ENCODE data around the gene TRAK1.
"Not testable (repeated sequence)": the region's sequence is repeated elsewhere in the genome, so short reads cannot be mapped to it uniquely, and the experiment has no call there.

Gene TRAK1

DNA sequence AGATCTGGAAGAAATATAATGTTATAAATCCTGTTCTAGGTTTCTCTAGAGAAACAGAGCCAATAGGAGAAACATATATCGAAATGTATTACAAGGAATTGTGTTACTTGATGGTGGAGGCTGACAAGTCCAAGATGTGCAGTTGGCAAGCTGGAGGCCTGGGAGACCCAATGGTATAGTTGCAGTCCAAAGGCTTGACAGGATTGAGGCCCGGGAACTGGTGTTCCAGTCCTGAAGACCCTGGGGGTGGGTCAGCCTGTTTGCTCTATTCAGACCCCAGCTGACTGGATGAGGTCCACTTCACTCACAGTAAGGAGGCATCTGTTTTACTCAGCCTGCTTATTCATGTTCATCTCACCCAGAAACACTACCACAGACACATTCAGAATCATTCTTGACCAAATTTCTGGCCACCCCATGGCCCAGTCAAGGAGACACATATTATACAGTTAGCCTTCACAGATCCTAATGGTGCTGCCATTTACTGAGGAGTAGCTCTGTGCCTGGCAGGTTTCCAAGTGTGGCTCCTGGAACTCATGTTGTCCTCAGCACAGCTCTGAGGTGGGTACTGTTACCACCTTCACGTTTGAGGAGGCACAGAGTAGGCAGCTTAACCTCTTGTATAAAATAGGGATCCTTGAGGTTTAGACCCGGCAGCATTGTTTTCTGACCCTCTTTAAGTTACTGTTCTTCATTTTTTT, 3.7 kb downstream of the TRAK1 start:
- in situ Hi-C loops (cut with MboI; ENCODE audit: low sequenced_read_pairs) = loop anchor here (25.0 kb wide), 1 partner anchor 183 kb away; no protein-coding TSS in a partner anchor

DNA sequence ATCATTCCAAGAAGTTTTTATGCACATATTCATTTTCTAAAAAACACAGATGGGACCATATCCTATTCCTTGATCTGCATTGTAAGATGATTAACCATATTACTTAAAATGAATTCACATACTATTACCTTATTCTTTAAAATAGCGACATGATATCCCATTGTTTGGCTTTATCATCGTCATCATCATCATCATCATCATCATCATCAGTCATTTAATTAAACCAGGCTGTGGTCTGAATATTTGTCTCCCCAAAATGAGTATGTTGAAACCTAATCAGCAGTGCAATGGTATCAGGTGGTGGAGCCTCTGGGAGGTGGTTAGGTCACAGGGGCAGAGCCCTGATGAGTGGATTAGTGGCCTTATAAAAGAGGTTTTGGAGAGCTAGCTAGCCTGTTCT, 4.4 kb downstream of the TRAK1 start:
- in situ Hi-C loops (cut with MboI; ENCODE audit: low sequenced_read_pairs) = loop anchor here (25.0 kb wide), 1 partner anchor 183 kb away; no protein-coding TSS in a partner anchor

DNA sequence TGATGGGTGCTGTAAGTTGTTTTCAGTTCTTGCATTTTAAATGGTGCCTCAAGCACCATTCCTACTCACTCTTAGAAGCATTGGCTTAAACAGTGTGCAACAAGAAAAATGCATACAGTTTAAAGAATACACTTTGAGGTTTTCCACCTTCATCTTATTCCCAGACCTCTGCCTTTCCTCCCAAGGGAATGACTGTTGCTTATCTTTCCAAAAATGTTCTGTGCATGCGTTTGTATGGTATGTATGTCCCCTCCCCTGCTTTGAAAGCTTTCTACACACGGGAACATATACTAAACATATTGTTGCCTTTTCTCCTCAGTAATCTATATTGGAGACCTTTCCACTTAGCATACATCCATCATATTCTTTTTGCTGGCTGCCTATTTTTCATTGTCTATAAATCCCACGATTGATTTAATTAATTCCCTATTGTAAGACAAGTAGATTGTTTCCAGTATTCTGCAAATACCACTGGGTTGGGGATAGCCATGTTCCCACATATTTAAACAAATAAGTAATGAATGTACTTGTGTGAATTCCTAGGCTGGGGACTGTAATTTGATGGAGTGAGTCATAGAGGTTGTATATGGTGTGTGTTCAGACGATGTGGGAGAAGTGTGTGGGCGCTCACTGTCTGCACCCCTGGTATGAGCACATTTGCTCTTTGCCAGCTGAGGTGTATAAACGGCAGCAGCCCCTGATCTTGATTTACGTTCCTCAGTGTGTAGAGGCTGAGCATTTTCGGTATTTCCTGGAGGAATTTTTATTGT, 5.8 kb downstream of the TRAK1 start:
- in situ Hi-C loops (cut with MboI; ENCODE audit: low sequenced_read_pairs) = loop anchor here (25.0 kb wide), 1 partner anchor 185 kb away; no protein-coding TSS in a partner anchor

DNA sequence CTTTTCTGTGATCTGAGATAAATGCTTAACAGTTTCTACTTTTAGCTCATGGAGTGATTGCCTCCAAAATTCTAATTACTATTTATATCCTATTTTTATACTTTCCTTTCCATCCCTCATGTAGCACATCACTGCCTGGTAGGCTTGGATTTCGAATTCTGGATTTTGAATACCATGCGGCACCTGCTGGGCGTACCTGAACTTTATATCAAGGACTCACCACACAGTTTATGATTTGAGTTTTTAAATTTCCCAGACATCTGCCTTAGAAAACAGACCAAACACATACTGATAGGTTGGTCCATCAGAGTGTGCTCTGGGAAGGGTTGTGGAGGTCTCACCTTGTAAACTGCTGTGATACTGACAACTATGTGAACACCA, 6.4 kb downstream of the TRAK1 start:
- in situ Hi-C loops (cut with MboI; ENCODE audit: low sequenced_read_pairs) = loop anchor here (25.0 kb wide), 1 partner anchor 185 kb away; no protein-coding TSS in a partner anchor

DNA sequence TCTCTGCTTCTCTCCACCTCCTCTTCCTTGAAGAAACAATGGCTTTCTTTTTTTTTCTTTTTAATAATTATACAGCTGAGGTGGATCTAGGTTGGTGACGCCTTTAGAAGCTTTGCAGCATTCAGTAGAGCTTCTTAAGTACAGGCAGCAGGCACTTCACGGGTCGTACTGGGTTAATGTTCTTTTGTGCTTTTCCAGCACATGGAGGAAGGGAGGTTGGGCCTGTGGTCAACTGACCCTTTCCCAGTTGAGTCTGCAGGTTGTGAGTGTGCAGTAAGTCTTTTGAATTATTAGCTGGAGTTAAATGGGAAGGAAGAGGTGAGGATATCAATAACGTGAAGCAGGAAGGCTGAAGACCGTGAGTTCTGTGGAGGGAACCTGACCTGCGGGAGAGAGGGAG, 7.0 kb downstream of the TRAK1 start:
- in situ Hi-C loops (cut with MboI; ENCODE audit: low sequenced_read_pairs) = loop anchor here (25.0 kb wide), 1 partner anchor 186 kb away; no protein-coding TSS in a partner anchor

DNA sequence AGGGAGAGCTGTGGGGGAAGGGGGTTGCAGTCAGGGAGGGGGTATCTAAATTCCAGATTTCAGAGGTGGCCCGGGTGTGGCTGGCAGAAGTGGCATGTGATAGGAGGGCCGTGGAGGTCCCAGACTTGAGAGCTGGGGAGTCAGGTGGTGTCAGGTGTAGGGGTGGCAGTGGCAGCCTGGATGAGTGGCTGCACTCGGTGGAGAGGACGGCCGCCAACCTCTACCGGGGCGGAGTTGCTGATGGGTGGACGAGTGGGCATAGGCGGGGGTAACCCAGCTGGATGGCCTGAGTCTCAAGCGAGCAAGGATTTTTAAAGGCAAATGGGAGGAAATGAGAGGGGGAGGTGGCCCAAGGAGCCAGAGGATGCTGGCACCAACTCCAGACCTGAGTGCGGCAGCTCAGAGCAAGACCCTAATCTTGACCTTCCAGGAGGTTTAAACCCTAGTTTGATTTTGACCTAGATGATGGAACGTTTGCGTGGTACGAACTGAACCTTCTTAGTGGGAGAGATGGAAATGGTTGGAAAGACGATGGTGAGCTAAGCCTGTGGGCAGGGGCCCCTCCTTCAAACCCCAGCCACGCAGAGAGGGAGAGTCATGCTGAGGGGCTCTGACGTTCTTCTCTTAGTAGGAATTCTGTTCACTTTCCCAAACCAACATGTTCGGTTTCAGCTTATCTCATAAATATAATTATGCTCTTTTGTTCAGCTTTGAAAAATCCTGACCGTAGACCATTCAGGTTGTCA, 8.0 kb downstream of the TRAK1 start:
- in situ Hi-C loops (cut with MboI; ENCODE audit: low sequenced_read_pairs) = loop anchor here (25.0 kb wide), 1 partner anchor 187 kb away; no protein-coding TSS in a partner anchor

DNA sequence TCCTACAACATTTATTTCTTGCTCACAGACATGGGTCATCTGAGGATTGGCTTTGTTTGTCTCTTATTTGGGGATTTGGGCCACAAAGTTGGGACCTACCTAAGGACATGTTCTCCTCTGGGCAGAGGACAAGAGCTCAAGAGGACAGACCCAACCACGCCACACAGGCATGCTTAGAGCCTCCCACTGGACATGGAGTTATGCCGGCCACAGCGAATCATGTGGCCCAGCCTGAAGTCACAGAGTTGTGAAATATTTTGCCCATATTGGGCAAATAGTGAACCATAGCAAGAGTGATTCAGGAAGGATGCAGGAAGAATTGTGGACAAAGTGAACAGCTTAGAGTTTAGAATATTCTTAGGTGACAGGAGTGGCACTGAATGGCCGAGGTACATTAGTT, 9.9 kb downstream of the TRAK1 start:
- in situ Hi-C loops (cut with MboI; ENCODE audit: low sequenced_read_pairs) = no loop called here

DNA sequence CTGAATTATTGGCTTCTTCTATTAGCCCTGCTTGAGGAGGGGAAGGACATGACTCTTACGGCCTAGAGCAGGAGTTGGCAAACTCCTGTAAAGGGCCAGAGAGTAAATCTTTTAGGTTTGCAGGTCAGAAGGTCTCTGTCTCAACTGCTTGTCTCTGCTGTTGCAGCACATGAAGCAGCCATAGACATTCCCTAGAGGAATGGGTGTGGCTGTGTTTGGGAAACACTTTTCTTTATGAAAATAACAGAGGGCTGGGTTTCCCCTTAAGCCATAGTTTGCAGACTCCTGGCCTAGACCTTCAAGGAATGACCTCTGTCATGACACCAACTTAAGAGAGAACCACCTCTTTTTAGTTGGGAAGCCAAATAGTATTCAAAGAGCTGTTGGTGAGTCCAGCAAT, 10.3 kb downstream of the TRAK1 start:
- in situ Hi-C loops (cut with MboI; ENCODE audit: low sequenced_read_pairs) = no loop called here

DNA sequence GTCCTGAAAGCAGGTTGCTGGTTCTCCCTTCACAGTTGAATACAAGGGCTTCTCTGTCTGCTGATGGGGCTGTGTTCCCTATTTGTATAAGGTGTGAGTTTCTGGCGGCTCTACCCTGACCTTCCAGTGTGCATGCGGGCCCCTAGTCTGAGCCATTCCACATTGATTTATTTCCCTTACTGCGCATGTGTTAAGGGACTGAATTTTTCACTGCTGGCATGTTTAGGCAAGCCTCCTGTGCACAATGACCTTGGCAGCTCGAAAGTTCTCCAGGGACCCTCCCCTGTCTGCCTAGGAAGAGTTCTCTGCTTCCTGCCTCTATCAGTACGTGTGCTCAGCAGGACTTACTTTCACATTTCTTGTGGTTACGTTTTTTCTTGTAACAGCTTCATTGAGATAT, 11.4 kb downstream of the TRAK1 start:
- in situ Hi-C loops (cut with MboI; ENCODE audit: low sequenced_read_pairs) = no loop called here

DNA sequence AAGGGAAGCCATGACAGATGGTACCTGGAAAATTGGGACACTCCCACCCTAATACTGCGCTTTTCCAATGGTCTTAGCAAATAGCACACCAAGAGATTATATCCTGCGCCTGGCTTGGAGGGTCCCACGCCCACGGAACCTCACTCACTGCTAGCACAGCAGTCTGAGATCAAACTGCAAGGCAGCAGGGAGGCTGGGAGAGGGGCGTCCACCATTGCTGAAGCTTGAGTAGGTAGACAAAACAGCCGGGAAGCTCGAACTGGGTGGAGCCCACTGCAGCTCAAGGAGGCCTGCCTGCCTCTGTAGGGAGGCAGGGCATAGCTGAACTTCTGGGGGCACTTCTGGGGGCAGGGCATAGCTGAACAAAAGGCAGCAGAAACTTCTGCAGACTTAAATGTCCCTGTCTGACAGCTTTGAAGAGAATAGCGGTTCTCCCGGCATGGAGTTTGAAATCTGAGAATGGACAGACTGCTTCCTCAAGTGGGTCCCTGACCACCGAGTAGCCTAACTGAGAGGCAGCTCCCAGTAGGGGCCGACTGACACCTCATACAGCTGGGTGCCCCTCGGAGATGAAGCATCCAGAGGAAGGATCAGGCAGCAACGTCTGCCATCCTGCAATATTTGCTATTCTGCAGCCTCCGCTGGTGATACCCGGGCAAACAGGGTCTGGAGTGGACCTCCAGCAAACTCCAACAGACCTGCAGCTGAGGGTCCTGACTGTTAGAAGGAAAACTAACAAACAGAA, 12.9 kb downstream of the TRAK1 start:
- in situ Hi-C loops (cut with MboI; ENCODE audit: low sequenced_read_pairs) = not testable (repeated sequence)

DNA sequence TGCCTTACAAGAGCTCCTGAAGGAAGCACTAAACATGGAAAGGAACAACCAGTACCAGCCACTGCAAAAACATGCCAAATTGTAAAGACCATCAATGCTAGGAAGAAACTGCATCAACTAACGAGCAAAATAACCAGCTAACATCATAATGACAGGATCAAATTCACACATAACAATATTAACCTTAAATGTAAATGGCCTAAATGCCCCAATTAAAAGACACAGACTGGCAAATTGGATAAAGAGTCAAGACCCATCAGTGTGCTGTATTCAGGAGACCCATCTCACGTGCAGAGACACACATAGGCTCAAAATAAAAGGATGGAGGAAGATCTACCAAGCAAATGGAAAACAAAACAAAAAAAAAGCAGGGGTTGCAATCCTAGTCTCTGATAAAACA, 14.8 kb downstream of the TRAK1 start:
- in situ Hi-C loops (cut with MboI; ENCODE audit: low sequenced_read_pairs) = not testable (repeated sequence)

DNA sequence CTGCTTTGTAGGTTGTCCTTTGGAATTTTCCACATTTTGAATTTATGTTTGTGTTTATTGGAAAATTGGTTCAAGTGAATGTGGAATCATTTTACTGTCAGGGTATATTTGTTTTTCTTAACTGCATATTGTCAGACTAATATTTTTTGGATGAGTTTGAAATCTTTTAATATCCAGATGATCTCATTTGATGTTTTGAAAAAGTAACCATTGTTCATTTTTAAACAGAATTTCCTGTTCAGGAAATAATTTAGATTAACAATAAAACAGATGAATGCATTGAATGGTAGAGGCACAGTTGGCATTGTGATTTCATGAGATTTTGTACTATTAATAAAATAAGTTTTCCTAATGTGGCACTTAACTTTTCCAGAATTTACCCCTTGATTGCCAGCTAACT, 15.5 kb downstream of the TRAK1 start:
- in situ Hi-C loops (cut with MboI; ENCODE audit: low sequenced_read_pairs) = no loop called here

DNA sequence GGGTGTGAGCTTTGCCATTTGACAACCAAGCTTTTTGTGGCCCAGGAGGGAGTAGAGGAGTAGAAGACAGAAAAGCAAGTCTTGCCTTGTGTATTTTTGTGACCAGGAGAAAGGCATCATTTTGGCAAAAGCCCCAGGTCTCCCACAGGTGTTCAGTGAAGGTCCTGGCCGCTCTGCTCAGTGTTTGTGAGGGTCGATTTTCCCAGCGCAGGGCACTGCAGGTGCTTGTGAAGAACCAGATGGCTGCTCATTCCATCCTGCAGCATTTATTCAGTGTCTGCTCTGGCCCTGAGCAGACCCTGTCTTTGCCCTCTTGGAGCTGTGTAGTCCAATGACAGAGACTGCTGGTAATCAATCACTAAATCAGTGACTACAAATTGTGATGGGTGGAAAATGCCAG, 19.5 kb downstream of the TRAK1 start:
- in situ Hi-C loops (cut with MboI; ENCODE audit: low sequenced_read_pairs) = no loop called here

DNA sequence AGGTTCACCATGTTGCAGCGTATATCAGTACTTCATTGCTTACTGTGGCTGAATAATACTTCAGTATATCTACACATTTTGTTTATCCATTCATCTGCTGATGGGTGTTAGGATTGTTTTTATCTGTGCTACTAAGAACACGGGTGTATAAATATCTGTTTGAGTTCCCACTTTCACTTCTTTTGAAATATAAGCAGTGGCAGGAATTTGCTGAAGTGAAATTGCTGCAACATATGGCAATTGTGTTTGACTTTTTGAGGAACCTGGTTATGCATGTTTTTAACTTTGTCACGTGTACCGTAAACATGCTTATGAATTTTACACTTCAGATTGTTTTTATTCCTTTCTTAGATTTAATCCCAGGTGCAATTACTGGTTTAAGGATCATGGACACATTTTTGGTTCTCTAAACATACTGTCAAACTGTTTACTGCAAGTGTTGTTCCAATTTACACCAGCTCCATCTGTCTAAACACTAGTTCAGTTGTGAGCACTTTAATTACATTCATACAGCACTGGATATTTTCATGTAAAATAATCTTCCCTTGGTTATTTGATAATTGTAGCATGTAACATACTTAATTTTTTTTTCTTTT, 23.1 kb downstream of the TRAK1 start:
- in situ Hi-C loops (cut with MboI; ENCODE audit: low sequenced_read_pairs) = no loop called here

DNA sequence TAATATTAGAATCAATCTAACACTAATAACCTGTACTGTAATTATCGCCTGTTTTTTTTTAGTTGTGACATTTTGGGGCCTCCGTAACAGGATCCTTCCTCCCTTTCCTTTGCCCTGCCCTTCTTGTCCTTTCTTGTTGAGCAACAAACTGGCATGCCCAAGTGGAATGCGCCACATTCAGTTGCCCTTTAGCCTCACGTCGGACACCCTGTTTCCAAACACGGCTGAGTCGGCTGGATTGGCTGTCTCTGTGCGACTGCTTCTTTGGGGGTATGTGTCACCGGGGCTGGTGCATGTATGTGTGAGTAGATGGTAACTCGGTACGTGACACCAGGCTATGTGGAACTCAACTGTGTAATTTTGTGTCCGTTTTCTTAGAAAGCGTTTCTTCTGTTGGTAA, 24.1 kb downstream of the TRAK1 start:
- in situ Hi-C loops (cut with MboI; ENCODE audit: low sequenced_read_pairs) = no loop called here

DNA sequence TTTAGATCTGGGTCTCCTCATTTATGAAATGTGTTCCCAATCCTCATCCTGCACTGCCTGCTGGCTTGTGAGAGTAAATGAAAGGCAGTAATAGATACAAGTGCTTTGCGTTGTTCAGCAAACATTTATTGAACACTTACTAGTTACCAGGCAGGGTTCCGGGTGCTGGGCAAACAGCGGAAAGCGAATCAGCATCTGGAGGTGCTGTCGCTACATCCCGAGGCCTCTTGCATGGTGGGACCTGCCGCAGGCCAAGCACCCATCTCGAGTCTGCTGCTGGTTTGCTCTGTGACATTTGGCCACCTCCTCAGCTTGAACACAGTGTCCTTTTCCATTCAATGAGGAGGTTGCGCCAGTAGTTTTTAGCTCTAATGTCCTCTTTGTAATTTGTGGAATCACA, 24.8 kb downstream of the TRAK1 start:
- in situ Hi-C loops (cut with MboI; ENCODE audit: low sequenced_read_pairs) = no loop called here

DNA sequence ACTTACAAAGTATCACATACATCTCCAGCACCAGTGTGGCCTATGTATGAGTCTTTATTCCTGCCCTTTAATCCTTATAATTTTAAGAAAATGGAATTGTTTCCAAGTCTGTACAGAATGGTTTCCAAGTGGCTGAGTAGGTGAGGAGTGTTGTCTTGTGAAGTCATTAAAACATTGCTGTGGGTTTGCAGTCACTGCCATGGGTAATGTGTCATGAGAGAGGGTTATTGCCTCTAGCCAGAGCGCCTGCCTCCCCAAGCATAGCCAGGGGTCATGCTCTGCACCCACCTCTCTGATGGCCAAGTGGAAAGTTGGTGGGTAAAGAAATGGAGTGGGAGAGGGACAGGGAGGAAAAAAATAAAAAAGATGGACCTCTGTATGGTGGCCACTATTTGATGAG, 25.3 kb downstream of the TRAK1 start:
- in situ Hi-C loops (cut with MboI; ENCODE audit: low sequenced_read_pairs) = no loop called here

DNA sequence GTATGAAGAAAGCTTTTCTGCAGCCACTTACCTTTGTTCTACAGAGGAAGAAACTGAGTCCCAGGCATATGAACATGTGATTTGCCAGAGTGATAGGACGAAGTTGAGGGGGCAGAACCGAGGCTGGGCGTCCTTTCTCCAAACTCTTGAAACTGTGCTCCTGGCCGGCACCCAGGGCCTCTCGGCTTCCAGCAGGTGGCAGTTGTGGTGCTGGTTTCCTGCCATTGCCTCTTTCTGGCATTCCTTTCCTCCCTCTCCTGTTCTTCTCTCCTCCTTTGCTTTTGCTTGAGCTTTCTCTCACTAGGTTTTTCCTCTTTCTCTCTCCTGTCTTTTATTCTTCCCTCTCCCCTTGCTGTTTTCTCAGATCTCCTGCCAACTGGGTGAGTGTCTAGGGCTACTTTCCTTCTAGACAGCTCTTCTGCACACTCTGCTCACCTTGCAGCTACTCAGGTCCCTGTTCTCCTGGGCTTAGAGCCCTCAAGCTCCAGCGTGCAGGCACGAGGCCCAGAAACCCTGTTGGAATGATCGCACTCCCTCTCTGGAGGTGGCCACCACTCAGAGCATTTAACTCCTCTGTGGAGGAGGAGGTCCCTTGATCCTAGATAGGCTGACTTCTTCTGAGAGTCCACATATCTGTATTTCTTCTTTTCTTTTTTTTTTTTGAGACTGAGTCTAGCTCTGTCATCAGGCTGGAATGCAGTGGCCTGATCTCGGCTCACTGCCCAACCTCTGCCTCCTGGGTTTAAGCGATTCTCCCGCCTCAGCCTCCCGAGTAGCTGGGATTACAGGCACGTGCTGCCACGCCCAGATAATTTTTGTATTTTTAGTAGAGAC, 26.2 kb downstream of the TRAK1 start:
- in situ Hi-C loops (cut with MboI; ENCODE audit: low sequenced_read_pairs) = no loop called here

DNA sequence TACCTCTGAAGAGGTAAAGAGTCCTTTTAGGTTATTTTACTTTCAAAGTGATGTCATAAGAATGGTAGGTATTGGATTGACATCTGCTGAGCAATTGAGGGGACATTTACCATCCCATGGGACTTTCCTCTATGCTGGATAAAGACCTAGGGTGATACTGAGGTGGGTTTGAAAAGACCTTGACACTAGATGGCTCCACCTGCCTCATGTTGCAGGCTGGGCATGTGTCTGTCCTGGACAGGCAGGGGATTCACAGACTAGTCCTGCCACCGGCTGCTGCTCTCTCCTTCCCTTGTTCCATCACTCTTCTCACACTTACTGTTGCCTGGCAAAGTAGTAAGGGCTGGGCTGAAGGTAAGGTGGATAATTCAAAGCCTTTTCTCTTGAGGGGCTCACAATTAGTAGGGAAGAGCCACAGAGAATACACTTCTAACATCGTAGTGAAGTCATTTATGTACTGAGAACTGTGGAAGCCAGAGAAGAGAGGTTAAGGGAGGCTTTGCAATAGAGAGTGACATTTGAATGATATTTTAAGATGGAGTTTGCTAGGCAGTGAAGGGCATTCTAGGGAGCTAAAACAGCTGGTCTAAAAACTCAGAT, 27.7 kb downstream of the TRAK1 start:
- in situ Hi-C loops (cut with MboI; ENCODE audit: low sequenced_read_pairs) = no loop called here
